Measurements from ENCODE around the gene KRT32. TPM values are rescaled to one million over a fixed set of nuclear protein-coding genes. Genes with fewer than 3 reads are reported as not detected.

Gene KRT32
- total RNA-seq, 1 experiment from 2014 or later = not detected

- Histone ChIP-seq H3K9me2 (replicated peaks; ENCODE audit: insufficient read depth, low read length) (no peaks in the 10 kb centered on the region), H3K4me2 (ENCODE audit: low read depth, low read length, poor library complexity, severe bottlenecking) (no peak overlapping the region), H3K79me2 (ENCODE audit: low read length) (no peaks in the 10 kb centered on the region), H3K9ac (ENCODE audit: low read length) (no peak overlapping the region), H3K27ac (ENCODE audit: low read length) (no peak overlapping the region), H3K4me3 (ENCODE audit: low read length) (no peak overlapping the region), H2AFZ (ENCODE audit: low read length) (no peak overlapping the region), H3K27me3 (ENCODE audit: low read length) (no peaks in the 10 kb centered on the region), H4K20me1 (ENCODE audit: insufficient read depth, low read depth, low read length) (no peaks in the 10 kb centered on the region), H3K36me3 (ENCODE audit: insufficient read depth, low read length) (no peaks in the 10 kb centered on the region), H3K4me1 (ENCODE audit: low read length) (peaks cover 3% of the 10 kb centered on the region), H3K9me3 (ENCODE audit: low read length) (no peaks in the 10 kb centered on the region)
- peak; percentile 53 for DNase-seq
Observed at GRCh38 chr17:41498276-41498675, 31.1 kb upstream of the KRT32 start.

GRCh38 chr17:41496803-41497484, 29.8 kb upstream of the KRT32 start:
- H3K9ac ChIP-seq (ENCODE audit: low read length) = no peak overlapping the region
- H4K20me1 ChIP-seq (ENCODE audit: insufficient read depth, low read depth, low read length) = no peaks in the 10 kb centered on the region
- H3K4me1 ChIP-seq (ENCODE audit: low read length) = peaks cover 3% of the 10 kb centered on the region
- no peaks in the 10 kb centered on the region for H3K79me2 ChIP-seq (ENCODE audit: low read length)
- no peaks in the 10 kb centered on the region for H3K27me3 ChIP-seq (ENCODE audit: low read length)
- no peaks in the 10 kb centered on the region for H3K9me2 ChIP-seq (replicated peaks; ENCODE audit: insufficient read depth, low read length)
- no peaks in the 10 kb centered on the region for H3K9me3 ChIP-seq (ENCODE audit: low read length)
- no peak overlapping the region for H3K27ac ChIP-seq (ENCODE audit: low read length)
- H3K4me2 ChIP-seq (ENCODE audit: low read depth, low read length, poor library complexity, severe bottlenecking) = peak overlapping the region; percentile 32
- peak; percentile 93 for DNase-seq
- peak overlapping the region; percentile 74; the same call in 1 of the 2 replicates for H2AFZ ChIP-seq (ENCODE audit: low read length)
- no peak overlapping the region for H3K4me3 ChIP-seq (ENCODE audit: low read length)
- no peaks in the 10 kb centered on the region for H3K36me3 ChIP-seq (ENCODE audit: insufficient read depth, low read length)

- H3K9ac ChIP-seq (ENCODE audit: low read length) = no peak overlapping the region
- H3K4me2 ChIP-seq (ENCODE audit: low read depth, low read length, poor library complexity, severe bottlenecking) = no peak overlapping the region
- no peaks in the 10 kb centered on the region for H3K36me3 ChIP-seq (ENCODE audit: insufficient read depth, low read length)
- no peak for DNase-seq
- no peak overlapping the region for H3K27ac ChIP-seq (ENCODE audit: low read length)
- no peaks in the 10 kb centered on the region for H3K79me2 ChIP-seq (ENCODE audit: low read length)
- no peaks in the 10 kb centered on the region for H3K9me3 ChIP-seq (ENCODE audit: low read length)
- H3K4me3 ChIP-seq (ENCODE audit: low read length) = no peak overlapping the region
- no peaks in the 10 kb centered on the region for H4K20me1 ChIP-seq (ENCODE audit: insufficient read depth, low read depth, low read length)
- no peak overlapping the region for H2AFZ ChIP-seq (ENCODE audit: low read length)
- H3K27me3 ChIP-seq (ENCODE audit: low read length) = no peaks in the 10 kb centered on the region
- H3K9me2 ChIP-seq (replicated peaks; ENCODE audit: insufficient read depth, low read length) = no peaks in the 10 kb centered on the region
- H3K4me1 ChIP-seq (ENCODE audit: low read length) = peaks cover 3% of the 10 kb centered on the region
Observed at GRCh38 chr17:41494524-41494923, 27.3 kb upstream of the KRT32 start.

- Histone ChIP-seq H3K4me2 (ENCODE audit: low read depth, low read length, poor library complexity, severe bottlenecking) (no peak overlapping the region), H3K4me3 (ENCODE audit: low read length) (no peak overlapping the region), H4K20me1 (ENCODE audit: insufficient read depth, low read depth, low read length) (no peaks in the 10 kb centered on the region), H3K9ac (ENCODE audit: low read length) (no peak overlapping the region), H3K79me2 (ENCODE audit: low read length) (no peaks in the 10 kb centered on the region), H2AFZ (ENCODE audit: low read length) (no peak overlapping the region), H3K9me3 (ENCODE audit: low read length) (no peaks in the 10 kb centered on the region), H3K27ac (ENCODE audit: low read length) (no peak overlapping the region), H3K4me1 (ENCODE audit: low read length) (peaks cover 3% of the 10 kb centered on the region), H3K9me2 (replicated peaks; ENCODE audit: insufficient read depth, low read length) (no peaks in the 10 kb centered on the region), H3K36me3 (ENCODE audit: insufficient read depth, low read length) (no peaks in the 10 kb centered on the region), H3K27me3 (ENCODE audit: low read length) (no peaks in the 10 kb centered on the region)
- no peak for DNase-seq
Observed at GRCh38 chr17:41492771-41493170, 25.6 kb upstream of the KRT32 start.

GRCh38 chr17:41492351-41492750, 25.2 kb upstream of the KRT32 start:
- Histone ChIP-seq H3K27ac (ENCODE audit: low read length) (no peak overlapping the region), H3K36me3 (ENCODE audit: insufficient read depth, low read length) (no peaks in the 10 kb centered on the region), H3K4me3 (ENCODE audit: low read length) (no peak overlapping the region), H3K27me3 (ENCODE audit: low read length) (no peaks in the 10 kb centered on the region), H3K9me3 (ENCODE audit: low read length) (no peaks in the 10 kb centered on the region), H3K79me2 (ENCODE audit: low read length) (no peaks in the 10 kb centered on the region), H3K4me2 (ENCODE audit: low read depth, low read length, poor library complexity, severe bottlenecking) (no peak overlapping the region), H2AFZ (ENCODE audit: low read length) (no peak overlapping the region), H3K4me1 (ENCODE audit: low read length) (peaks cover 3% of the 10 kb centered on the region), H3K9me2 (replicated peaks; ENCODE audit: insufficient read depth, low read length) (no peaks in the 10 kb centered on the region), H4K20me1 (ENCODE audit: insufficient read depth, low read depth, low read length) (no peaks in the 10 kb centered on the region), H3K9ac (ENCODE audit: low read length) (no peak overlapping the region)
- no peak for DNase-seq

- H3K9me3 ChIP-seq (ENCODE audit: low read length) = no peaks in the 10 kb centered on the region
- H3K9ac ChIP-seq (ENCODE audit: low read length) = no peak overlapping the region
- H2AFZ ChIP-seq (ENCODE audit: low read length) = no peak overlapping the region
- no peaks in the 10 kb centered on the region for H4K20me1 ChIP-seq (ENCODE audit: insufficient read depth, low read depth, low read length)
- H3K27me3 ChIP-seq (ENCODE audit: low read length) = no peaks in the 10 kb centered on the region
- no peaks in the 10 kb centered on the region for H3K79me2 ChIP-seq (ENCODE audit: low read length)
- no peak overlapping the region for H3K27ac ChIP-seq (ENCODE audit: low read length)
- H3K9me2 ChIP-seq (replicated peaks; ENCODE audit: insufficient read depth, low read length) = no peaks in the 10 kb centered on the region
- H3K36me3 ChIP-seq (ENCODE audit: insufficient read depth, low read length) = no peaks in the 10 kb centered on the region
- H3K4me3 ChIP-seq (ENCODE audit: low read length) = no peak overlapping the region
- H3K4me2 ChIP-seq (ENCODE audit: low read depth, low read length, poor library complexity, severe bottlenecking) = no peak overlapping the region
- DNase-seq = no peak
- H3K4me1 ChIP-seq (ENCODE audit: low read length) = no peaks in the 10 kb centered on the region
Observed at GRCh38 chr17:41491476-41491875, 24.3 kb upstream of the KRT32 start.

GRCh38 chr17:41490000-41490990, 23.1 kb upstream of the KRT32 start:
- no peaks in the 10 kb centered on the region for H3K79me2 ChIP-seq (ENCODE audit: low read length)

GRCh38 chr17:41489531-41489930, 22.3 kb upstream of the KRT32 start, which contains the start of gene KRT36:
TSS of gene KRT36 (minus strand) at chr17:41489910. CDS start at chr17:41489864, 46 bp downstream.
- H3K27ac ChIP-seq (ENCODE audit: low read length) = no peak within 1 kb of the TSS
- DNase-seq = no peak
- H3K4me2 ChIP-seq (ENCODE audit: low read depth, low read length, poor library complexity, severe bottlenecking) = no peak within 1 kb of the TSS
- no peak within 1 kb of the TSS for H3K9ac ChIP-seq (ENCODE audit: low read length)
- H2AFZ ChIP-seq (ENCODE audit: low read length) = no peak within 1 kb of the TSS
- H3K79me2 ChIP-seq (ENCODE audit: low read length) = no peaks in the 10 kb centered on the region
- H3K36me3 ChIP-seq (ENCODE audit: insufficient read depth, low read length) = no peaks in the 10 kb centered on the region
- H3K4me1 ChIP-seq (ENCODE audit: low read length) = no peaks in the 10 kb centered on the region
- H3K9me3 ChIP-seq (ENCODE audit: low read length) = no peaks in the 10 kb centered on the region
- no peaks in the 10 kb centered on the region for H3K27me3 ChIP-seq (ENCODE audit: low read length)
- H3K4me3 ChIP-seq (ENCODE audit: low read length) = no peak within 1 kb of the TSS
- no peaks in the 10 kb centered on the region for H3K9me2 ChIP-seq (replicated peaks; ENCODE audit: insufficient read depth, low read length)
- no peaks in the 10 kb centered on the region for H4K20me1 ChIP-seq (ENCODE audit: insufficient read depth, low read depth, low read length)

More at GRCh38 chr17:41490000-41490990, 23.1 kb upstream of the KRT32 start:
- Histone ChIP-seq H3K9ac (ENCODE audit: low read length) (no peak overlapping the region), H3K27ac (ENCODE audit: low read length) (no peak overlapping the region), H3K9me3 (ENCODE audit: low read length) (no peaks in the 10 kb centered on the region), H2AFZ (ENCODE audit: low read length) (no peak overlapping the region), H4K20me1 (ENCODE audit: insufficient read depth, low read depth, low read length) (no peaks in the 10 kb centered on the region), H3K4me1 (ENCODE audit: low read length) (no peaks in the 10 kb centered on the region), H3K9me2 (replicated peaks; ENCODE audit: insufficient read depth, low read length) (no peaks in the 10 kb centered on the region), H3K4me3 (ENCODE audit: low read length) (no peak overlapping the region), H3K4me2 (ENCODE audit: low read depth, low read length, poor library complexity, severe bottlenecking) (no peak overlapping the region), H3K36me3 (ENCODE audit: insufficient read depth, low read length) (no peaks in the 10 kb centered on the region), H3K27me3 (ENCODE audit: low read length) (no peaks in the 10 kb centered on the region)
- DNase-seq = no peak

Data from Karpas-422 (cell line).